Astrocyte (in vitro differentiated cells and primary cell): ENCODE measurements around the gene LRPAP1.
"Not testable (repeated sequence)": the region's sequence is repeated elsewhere in the genome, so short reads cannot be mapped to it uniquely, and the experiment has no call there.

Experiments
- CTCF ChIP-seq: IDR thresholded peaks from 2 replicates; pipeline ENCODE4 v1.5.1; 2011; ENCODE audit warnings: low read depth, mild to moderate bottlenecking, inconsistent platforms, low read length, moderate library complexity; ENCODE audit not compliant: insufficient read depth
- EZH2 ChIP-seq: IDR thresholded peaks from 2 replicates; pipeline ENCODE4 v1.6.1; 2012; ENCODE audit warnings: mild to moderate bottlenecking, low read length, inconsistent platforms; ENCODE audit not compliant: insufficient read depth

- TF ChIP-seq CTCF, EZH2: not testable (repeated sequence)
Observed at GRCh38 chr4:3543415-3543814, 11.2 kb upstream of the LRPAP1 start.
